ENCODE data around the gene CALM3.

Gene CALM3

GRCh38 chr19:46571495-46571894 lies 29.6 kb upstream of the CALM3 start:
- TF ChIP-seq CTCF (conservative IDR thresholded peaks at IDR 0.05; ENCODE audit: low read depth, low read length): peak; percentile 41
- DNase-seq (ENCODE audit: low read depth): peak; percentile 19

GRCh38 chr19:46573679-46574498 lies 27.2 kb upstream of the CALM3 start:
- H3K4me3 ChIP-seq (ENCODE audit: low read depth, low read length): no peak overlapping the region
- no peak for TF ChIP-seq CTCF (conservative IDR thresholded peaks at IDR 0.05; ENCODE audit: low read depth, low read length)
- DNase-seq (ENCODE audit: low read depth): no peak

More at GRCh38 chr19:46571495-46571894, 29.6 kb upstream of the CALM3 start:
- H3K4me3 ChIP-seq (ENCODE audit: low read depth, low read length): no peak overlapping the region

- no peak for TF ChIP-seq CTCF (conservative IDR thresholded peaks at IDR 0.05; ENCODE audit: low read depth, low read length)
- peak; percentile 47 for DNase-seq (ENCODE audit: low read depth)
- no peak overlapping the region for H3K4me3 ChIP-seq (ENCODE audit: low read depth, low read length)
Observed at GRCh38 chr19:46574533-46574932, 26.6 kb upstream of the CALM3 start.

GRCh38 chr19:46578450-46578849 lies 22.7 kb upstream of the CALM3 start:
- TF ChIP-seq CTCF (conservative IDR thresholded peaks at IDR 0.05; ENCODE audit: low read depth, low read length): no peak
- H3K4me3 ChIP-seq (ENCODE audit: low read depth, low read length): no peak overlapping the region
- no peak for DNase-seq (ENCODE audit: low read depth)

GRCh38 chr19:46579361-46579879 lies 21.7 kb upstream of the CALM3 start:
- no peak overlapping the region for H3K4me3 ChIP-seq (ENCODE audit: low read depth, low read length)
- DNase-seq (ENCODE audit: low read depth): peak; percentile 43
- peak; percentile 64 for TF ChIP-seq CTCF (conservative IDR thresholded peaks at IDR 0.05; ENCODE audit: low read depth, low read length)

- no peak for TF ChIP-seq CTCF (conservative IDR thresholded peaks at IDR 0.05; ENCODE audit: low read depth, low read length)
- no peak overlapping the region for H3K4me3 ChIP-seq (ENCODE audit: low read depth, low read length)
- no peak for DNase-seq (ENCODE audit: low read depth)
Observed at GRCh38 chr19:46580247-46580646, 20.9 kb upstream of the CALM3 start.

GRCh38 chr19:46585539-46585938 lies 15.6 kb upstream of the CALM3 start:
- H3K4me3 ChIP-seq (ENCODE audit: low read depth, low read length): no peak overlapping the region
- DNase-seq (ENCODE audit: low read depth): no peak
- no peak for TF ChIP-seq CTCF (conservative IDR thresholded peaks at IDR 0.05; ENCODE audit: low read depth, low read length)

All from choroid plexus epithelial cell (primary cell).